ENCODE measurements around the gene PYROXD2. TPM values are rescaled to one million over a fixed set of nuclear protein-coding genes. Genes with fewer than 3 reads are reported as not detected.

Gene PYROXD2
- total RNA-seq, 2 experiments from 2014 or later: 0.41 to 4.3 TPM

DNA sequence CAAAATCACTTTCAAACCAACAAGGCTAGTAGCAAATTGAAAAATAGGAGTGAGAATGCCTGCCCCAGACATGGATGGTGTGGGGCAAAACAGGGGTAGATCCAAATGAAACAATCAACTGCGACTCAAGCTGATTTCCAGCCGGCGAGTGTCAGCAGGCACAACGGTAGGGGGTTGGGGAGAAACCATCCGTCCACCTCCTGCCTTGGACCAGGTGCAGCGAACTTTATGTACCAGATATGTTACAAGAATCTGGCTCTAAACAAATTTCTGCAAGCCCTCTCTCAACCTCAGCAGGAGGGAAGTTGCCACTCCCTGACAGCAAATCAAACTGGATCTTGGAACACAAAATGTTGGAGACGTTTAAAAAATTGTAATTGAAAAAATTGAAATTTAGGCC is 45.2 kb downstream of the PYROXD2 start:
- intact Hi-C loops (cut with micrococcal nuclease; ENCODE audit: unreplicated experiment): no loop called here
- Histone ChIP-seq H4K20me1 (ENCODE audit: insufficient read depth, low read length) (no peaks in the 10 kb centered on the region), H3K9me3 (ENCODE audit: low read length) (no peaks in the 10 kb centered on the region), H2AFZ (ENCODE audit: low read length) (no peak overlapping the region), H3K4me3 (ENCODE audit: low read depth, low read length, poor library complexity, severe bottlenecking) (no peak overlapping the region), H3K4me1 (ENCODE audit: insufficient read depth, low read length, poor library complexity, severe bottlenecking) (peaks cover 8% of the 10 kb centered on the region), H3K4me2 (ENCODE audit: low read length) (no peak overlapping the region), H3K79me2 (ENCODE audit: insufficient read depth, low read depth, low read length) (no peaks in the 10 kb centered on the region), H3K9me2 (ENCODE audit: insufficient read depth, low read length) (no peaks in the 10 kb centered on the region), H3K27ac (ENCODE audit: low read depth, low read length, poor library complexity, severe bottlenecking) (no peak overlapping the region), H3K36me3 (ENCODE audit: insufficient read depth, low read length) (no peaks in the 10 kb centered on the region)
- no TSS peak for BruUV-seq (replicated peaks)
- ChIA-PET POLR2A (no interaction called here), CTCF (ENCODE audit: unreplicated experiment) (no interaction called here)
- DNase-seq (ENCODE audit: low spot score): no peak
- TF ChIP-seq, protein P1, sequence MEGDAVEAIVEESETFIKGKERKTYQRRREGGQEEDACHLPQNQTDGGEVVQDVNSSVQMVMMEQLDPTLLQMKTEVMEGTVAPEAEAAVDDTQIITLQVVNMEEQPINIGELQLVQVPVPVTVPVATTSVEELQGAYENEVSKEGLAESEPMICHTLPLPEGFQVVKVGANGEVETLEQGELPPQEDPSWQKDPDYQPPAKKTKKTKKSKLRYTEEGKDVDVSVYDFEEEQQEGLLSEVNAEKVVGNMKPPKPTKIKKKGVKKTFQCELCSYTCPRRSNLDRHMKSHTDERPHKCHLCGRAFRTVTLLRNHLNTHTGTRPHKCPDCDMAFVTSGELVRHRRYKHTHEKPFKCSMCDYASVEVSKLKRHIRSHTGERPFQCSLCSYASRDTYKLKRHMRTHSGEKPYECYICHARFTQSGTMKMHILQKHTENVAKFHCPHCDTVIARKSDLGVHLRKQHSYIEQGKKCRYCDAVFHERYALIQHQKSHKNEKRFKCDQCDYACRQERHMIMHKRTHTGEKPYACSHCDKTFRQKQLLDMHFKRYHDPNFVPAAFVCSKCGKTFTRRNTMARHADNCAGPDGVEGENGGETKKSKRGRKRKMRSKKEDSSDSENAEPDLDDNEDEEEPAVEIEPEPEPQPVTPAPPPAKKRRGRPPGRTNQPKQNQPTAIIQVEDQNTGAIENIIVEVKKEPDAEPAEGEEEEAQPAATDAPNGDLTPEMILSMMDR (conservative IDR thresholded peaks at IDR 0.05; ENCODE audit: low read length): no peak
- no peak for TF ChIP-seq EZH2phosphoT487 (IDR thresholded peaks at IDR 0.05; ENCODE audit: borderline replicate concordance, low read depth, low read length)

DNA sequence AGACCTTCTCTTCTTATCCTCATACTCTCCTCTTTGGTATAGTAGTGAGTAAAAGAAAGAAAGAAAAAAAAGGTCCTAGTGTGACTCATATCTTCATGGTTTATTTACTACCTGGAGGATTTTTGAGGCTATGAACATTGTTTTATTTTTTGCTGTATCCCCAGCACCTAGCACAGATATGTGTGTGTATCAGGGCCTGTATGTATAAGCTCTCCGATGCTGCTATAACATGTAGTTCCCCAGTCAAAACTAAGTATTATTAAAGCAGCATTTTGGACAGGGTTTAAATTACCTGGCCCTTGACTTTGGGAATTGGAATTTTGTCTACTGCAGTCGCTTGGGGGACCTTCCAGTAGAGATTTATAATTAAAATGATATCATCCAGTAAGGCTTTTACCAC is 46.3 kb downstream of the PYROXD2 start:
- no peak for DNase-seq (ENCODE audit: low spot score)

More for the DNA sequence above, 46.3 kb downstream of the PYROXD2 start:
- Histone ChIP-seq H3K79me2 (ENCODE audit: insufficient read depth, low read depth, low read length) (no peaks in the 10 kb centered on the region), H3K4me2 (ENCODE audit: low read length) (no peak overlapping the region), H2AFZ (ENCODE audit: low read length) (no peak overlapping the region), H3K9me3 (ENCODE audit: low read length) (no peaks in the 10 kb centered on the region), H3K4me3 (ENCODE audit: low read depth, low read length, poor library complexity, severe bottlenecking) (no peak overlapping the region), H3K36me3 (ENCODE audit: insufficient read depth, low read length) (no peaks in the 10 kb centered on the region), H3K4me1 (ENCODE audit: insufficient read depth, low read length, poor library complexity, severe bottlenecking) (peaks cover 18% of the 10 kb centered on the region), H4K20me1 (ENCODE audit: insufficient read depth, low read length) (no peaks in the 10 kb centered on the region), H3K9me2 (ENCODE audit: insufficient read depth, low read length) (no peaks in the 10 kb centered on the region), H3K27ac (ENCODE audit: low read depth, low read length, poor library complexity, severe bottlenecking) (no peak overlapping the region)
- TF ChIP-seq, protein P1 (conservative IDR thresholded peaks at IDR 0.05; ENCODE audit: low read length): no peak
- TF ChIP-seq EZH2phosphoT487 (IDR thresholded peaks at IDR 0.05; ENCODE audit: borderline replicate concordance, low read depth, low read length): no peak
- intact Hi-C loops (cut with micrococcal nuclease; ENCODE audit: unreplicated experiment): no loop called here
- no TSS peak for BruUV-seq (replicated peaks)
- POLR2A ChIA-PET: no interaction called here
- CTCF ChIA-PET (ENCODE audit: unreplicated experiment): no interaction called here
